DMS79 treated with DMSO at 0.1 percent for 48 hours (cell line): ENCODE results near the gene AGPAT2.

ENCODE experiments used
- DNase-seq: peaks from one replicate; lab custom pipeline; 2025; lab: John Stamatoyannopoulos, UW

The AGPAT2 gene

DNA sequence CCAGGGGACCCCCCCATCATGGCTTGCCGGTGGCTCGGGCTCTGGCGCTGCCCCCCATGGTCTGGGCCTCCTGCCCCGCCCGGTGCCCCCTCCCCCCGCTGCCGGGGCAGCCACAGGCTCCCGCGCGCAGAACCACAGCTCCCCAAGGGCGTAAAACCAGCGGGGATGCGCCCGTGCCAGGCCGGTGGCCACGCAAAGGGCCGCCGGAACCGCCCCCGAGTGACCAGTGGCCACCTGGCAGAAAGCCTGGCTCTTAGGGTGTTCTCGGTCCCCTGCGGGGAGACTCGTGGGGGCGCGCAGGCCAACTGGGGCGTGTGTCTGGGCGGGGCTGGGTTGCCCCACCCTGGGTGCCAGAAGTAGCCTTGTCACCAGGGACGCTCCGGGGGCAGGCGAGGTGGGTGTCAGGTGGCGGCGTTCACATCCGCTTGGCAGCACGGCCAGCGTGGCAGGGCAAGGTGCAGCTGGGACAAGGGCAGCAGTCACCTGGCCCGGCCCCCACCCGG, 515 bp upstream of the AGPAT2 start:
- no peak for DNase-seq

DNA sequence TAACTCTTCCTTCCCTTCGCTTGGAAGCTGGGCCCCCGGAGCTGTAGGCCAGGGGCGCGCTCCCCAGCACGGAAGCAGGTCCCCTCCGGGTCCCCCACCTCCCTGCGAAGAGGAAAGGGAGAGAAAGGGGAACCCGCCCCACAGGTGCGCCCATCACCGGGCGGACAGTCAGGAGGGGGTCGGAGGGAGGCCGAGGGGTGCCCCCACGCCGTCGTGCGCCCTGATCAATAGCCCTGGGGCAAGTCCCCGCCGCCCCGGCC, 793 bp downstream of the AGPAT2 start:
- no peak for DNase-seq

DNA sequence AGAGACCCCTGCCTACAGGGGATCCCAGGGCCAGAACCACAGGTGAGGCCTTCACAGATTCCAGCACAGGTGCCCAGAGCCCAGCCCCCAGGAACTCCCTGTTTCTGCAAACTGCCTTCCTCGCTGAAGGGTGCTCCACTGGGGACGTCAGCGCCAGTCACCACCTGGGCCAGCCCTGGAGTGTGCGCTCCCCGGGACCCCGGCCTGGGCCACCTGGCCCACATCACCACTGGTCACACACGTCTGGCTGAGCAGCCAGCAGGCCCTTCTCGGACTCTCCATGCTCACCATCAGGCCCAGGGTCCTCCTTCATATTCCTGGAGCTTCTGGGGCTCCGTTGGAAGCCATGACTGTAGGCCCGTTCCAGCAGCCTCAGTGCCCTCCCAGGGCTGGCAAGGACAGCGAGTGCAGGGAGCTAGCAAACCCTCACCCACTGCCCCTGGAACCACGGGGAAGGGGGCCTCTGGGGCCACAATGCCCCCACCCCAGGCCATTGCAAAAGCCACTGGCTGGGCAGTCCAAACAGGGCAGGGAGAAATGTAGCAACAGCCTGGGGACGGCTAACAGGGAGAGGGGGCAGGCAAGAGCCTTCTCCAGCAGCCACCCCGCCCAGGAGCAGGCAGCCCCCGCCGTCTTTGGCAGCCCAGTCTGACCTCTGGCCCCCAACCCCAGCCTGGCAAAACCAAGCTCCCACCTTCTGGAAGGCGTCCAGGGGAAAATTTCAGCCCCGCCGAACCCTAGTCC, 1.3 kb downstream of the AGPAT2 start:
- no peak for DNase-seq

DNA sequence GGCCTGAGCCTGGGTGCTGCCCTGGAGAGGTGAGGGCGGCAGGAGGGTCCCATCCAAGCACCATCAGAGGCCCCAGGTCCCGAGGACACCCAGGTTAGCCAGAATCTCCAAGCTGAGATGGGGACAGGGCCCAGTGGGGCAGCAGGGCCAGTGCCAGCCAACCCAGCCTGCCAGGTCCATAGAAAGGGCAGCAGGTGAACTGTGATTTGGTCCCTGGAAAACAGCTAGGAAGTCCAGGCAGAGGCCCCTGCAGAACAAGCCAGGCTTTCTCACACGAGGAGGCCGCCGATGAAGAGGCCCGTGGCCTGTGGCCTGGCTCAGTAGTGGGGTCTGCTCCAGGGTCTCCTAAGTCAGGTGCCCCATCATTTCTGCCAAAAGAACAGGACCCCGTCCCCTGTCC, 2.0 kb downstream of the AGPAT2 start:
- no peak for DNase-seq

DNA sequence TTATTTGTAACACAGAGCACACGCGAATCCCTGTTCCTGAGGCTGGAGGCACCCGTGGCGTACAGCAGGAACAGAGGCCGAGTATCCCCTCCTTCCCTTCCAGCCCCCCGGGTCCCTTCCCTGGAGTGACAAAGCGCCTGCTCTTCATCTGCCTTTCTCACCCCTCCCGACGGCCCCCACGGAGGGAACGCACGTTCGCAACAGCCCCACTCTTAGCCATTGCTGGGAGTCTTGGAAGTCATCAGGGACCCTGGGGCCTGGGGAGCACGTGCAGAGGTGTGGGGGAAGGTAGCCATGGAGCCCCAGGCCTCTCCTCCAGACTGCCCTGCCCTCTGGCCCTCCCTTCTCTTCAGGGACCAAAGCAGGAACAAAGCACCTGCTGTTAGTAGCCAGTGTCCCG, 2.5 kb downstream of the AGPAT2 start:
- no peak for DNase-seq

DNA sequence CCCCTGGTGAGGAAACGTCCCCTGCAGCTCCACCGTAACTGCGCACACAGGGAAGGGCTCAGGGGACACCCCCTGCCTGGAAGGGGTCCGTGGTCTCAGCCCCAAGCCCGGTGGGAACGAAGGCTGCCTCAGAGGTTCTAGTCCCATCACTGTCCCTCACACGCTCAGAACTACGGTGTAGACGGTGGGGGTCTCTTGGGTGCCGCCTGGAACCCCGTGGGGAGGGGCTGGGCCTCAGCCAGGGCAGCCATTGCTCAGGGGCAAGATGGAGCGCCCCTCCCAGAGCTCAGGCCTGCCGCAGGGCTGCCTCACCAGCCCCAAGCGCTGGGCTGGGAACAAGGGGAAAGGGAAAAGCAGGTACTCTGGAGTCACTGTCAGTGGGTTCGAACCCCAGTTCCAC, 2.9 kb downstream of the AGPAT2 start:
- DNase-seq: no peak

DNA sequence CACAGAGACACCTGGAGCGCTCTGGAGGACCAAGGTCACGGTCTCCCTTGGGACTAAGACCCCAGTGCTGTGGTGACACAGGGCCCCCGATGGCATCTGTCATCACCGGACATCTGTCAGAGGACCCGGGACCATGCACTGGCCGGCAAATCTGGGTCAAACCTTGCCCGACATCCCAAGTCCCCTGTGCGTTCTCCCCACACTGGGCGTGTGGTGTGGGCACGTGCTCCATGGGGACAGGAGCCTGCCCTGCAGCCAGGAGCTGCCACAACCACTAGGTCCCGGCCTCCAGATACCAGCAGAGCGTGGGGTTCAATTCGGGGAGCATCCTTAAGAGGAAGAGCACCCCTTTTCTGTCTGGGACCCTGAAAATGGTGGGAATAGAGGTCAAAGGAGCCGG, 3.5 kb downstream of the AGPAT2 start:
- DNase-seq: no peak

DNA sequence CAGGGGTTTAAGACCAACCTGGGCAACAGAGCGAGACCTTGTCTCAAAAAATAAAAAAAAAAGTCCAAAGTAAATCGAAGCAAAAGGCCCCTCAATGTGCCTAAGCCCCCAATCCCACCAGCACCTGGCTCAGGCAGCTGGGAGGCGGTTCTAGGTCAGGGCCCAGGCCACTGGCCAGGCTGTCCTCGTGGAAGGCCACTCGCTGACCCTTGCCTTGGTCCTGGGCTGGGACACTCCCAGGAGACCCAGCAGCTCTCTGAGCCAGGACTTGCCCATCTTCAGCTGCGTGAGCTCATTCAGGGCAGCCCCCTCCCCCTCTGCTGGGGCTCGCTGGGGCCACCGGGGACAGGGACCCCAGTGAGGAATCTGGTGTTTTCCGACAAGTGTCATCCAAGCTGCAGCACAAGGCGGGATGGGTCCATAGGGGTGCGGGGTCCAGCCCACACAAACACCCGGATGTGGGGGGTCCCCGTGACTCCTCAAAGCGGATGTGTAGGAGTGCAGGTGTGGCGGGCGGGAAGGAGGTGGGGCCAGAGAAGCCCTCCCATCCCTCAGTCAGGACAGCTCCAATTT, 4.0 kb downstream of the AGPAT2 start:
- DNase-seq: no peak

DNA sequence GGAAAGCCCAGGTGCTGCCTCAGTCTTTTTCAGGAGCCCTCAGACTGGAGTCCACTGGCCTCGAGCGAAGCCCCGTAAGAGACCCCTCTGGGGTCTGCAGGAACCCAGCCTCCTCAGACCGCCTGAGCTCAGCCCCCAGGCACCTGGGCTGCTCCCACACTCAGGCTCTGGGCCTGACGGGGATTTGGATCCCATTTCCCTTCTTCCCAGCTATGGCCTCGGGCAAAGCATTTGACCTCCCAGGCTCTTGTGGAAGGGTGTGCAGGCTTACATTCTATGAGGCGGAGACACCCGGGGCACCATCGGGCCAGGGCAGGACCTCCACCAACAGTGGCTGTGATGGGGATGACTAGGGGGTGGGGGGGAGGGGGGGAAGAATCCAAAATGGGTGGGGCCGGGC, 4.5 kb downstream of the AGPAT2 start:
- no peak for DNase-seq

DNA sequence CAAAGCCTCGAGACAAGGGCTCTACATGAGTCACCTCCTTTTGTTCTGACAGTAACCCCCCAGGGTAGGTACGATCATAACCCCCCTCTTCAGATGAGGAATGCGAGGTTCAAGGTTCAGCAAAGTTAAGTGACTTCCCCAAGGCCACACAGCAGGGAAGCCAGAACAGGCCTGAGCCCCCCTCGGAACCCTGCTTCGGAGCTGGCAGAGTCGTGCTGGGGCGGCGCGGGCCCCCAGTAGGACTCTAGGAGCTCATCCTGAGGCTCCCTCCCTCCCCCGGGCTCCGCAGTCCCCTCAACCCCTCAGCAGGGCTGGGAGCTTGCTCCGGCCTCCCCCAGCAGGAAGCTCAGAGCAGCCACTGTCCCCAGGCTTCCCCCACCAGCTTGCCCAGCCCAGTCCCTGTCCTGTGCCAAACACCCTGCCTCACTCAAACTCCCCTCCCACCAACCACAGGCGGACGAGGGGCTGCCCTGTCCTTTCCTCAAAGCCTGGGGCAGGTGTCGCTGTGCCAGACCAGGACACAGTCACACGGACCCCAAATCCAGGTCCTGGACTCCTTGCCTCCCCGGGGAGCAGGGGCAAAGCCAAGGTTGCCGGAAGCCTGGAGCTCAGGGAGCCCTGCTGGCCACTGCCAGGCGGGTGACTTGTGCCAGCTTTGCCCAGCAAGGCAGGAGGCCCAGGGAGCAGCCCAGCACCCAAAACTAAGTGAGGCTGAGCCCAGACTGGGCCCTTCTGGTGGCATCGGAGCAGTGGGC, 5.1 kb downstream of the AGPAT2 start:
- no peak for DNase-seq

DNA sequence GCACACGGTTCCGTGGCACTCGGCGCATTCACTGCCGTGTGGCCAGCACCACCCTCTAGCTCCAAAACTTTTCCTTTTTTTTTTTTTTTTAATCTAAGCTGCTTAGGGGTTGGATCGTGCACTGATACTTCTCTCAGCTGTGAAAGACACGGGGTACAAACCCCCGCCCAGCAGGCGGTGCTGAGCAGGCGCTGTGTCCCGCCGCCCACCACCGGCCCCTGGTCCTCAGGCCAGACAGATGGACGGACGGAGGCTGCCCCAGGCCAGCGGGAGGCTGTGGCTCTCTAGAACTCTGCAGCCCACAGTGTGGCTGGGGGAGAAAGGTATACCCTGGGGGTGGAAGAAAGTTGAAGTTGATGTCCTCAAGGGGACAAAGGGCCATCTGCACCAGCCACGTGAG, 6.2 kb downstream of the AGPAT2 start:
- DNase-seq: no peak

DNA sequence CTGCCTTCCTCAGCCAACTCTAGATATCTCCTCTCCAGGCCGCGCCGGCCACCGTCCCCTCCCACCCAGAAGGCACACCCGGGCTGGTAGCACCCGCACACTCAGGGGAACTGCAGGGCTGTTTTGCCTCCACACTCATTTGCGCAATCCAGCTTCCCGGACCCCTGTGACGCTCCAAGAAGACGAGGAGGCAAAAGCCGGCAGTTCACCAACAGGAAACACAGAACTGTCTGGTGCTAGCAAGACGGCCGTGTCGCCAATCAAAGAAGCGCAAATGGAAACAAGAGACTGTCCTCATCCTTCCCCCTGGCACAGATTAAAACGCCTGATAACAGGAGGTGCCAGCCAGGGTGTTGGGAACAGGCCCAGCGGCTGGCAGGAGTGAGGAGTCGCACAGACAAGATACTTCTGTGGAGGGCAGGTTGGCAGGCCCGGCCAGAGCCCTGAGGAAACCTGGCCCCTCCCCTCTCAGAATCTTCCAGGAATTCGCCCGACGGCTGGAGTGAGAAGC, 7.8 kb downstream of the AGPAT2 start:
- no peak for DNase-seq

DNA sequence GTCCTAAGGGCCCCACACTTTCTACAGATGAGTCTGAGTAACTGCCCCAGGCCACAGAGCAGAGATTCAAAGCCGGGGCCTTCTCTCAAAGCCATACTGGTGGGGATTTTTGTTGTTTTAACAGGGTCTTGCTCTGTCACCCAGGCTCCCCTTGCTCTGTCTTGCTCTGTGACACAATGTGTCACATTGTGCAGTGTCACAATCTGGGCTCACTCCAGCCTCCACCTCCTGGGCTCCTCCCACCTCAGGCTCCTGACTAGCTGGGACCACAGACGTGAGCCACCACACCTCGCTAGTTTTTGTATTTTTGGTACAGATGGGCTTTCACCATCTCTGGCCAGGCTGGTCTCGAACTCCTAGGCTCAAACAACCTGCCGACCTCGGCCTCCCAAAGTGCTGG, 8.6 kb downstream of the AGPAT2 start:
- DNase-seq: no peak

DNA sequence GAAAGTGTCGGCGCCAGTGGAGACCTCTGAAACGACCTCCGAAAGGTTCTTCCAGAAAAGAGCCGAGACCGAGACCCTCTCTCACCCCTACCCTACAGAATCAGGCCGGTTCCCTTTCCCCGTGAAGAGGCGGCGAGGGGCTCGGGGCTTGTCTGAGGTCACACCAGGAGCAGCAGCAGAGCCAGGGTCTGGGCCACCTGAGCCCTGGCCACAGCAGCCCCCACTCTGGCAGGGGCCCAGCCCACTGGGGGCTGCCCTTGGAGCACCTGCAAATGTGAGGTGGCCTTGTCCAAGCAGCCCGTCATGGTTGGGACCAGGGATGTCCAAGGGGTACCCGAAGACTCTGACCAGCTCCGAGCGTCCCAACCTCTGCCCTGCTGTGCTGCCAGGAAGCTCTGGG, 9.2 kb downstream of the AGPAT2 start:
- DNase-seq: no peak

DNA sequence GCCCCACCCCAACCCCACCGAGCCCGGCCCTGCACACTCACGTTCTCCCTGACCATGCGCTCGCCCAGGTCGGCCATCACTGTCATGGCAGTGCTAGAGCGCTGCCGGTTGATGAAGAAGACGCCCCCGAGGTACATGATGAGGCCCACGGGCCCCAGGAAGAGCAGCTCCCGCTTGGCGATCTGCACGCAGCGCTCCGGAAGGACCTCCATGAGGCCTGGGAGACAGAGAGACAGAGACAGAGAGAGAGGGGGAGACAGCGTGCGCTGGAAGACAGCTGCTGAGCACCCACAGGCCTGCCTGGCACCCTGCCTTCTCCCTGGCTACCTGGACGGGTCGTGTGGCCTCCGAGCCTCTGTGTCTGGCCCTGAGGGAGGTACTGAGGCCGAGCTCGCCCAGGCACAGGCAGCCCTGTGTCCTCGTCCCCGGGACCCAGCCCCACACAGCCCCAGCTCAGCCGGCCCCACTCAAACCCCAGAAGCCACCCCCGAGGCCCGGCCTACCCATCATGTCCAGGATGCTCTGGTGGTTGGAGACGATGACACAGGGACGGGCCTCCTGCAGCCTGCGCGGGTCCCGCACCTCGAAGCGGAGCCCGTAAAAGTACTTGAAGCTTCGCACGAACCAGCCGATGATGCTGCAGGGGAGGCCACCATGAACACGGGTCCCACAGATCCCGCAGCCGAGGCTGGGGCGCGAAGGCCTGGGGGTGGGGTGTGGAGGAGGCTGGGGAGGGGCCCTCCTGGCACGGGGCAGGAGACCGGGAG, 10.2 kb downstream of the AGPAT2 start:
- no peak for DNase-seq

DNA sequence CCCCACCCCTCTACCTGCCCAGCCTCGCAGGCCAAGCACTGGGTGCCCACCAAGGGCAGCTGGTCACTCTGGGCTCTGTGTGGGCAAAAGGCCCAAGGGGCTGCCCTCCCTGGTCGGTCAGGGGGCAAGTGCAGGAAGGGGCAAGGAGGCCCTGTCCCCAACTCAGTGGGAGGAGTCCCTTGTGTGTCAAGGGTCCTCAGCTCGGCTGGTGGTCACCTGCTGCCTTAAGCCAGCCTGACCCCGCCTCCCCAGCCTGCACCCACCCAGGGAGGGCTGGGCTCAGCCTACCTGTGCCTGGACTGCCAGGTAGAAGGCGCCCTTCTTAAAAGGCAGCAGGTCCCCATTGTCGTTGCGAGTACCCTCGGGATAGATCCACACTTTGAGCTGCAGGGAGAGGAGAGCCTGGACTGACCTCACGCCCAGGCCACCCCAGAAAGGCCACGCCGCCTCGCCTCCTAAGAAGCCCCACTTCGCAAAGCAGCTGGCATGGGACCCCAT, 10.9 kb downstream of the AGPAT2 start:
- no peak for DNase-seq

DNA sequence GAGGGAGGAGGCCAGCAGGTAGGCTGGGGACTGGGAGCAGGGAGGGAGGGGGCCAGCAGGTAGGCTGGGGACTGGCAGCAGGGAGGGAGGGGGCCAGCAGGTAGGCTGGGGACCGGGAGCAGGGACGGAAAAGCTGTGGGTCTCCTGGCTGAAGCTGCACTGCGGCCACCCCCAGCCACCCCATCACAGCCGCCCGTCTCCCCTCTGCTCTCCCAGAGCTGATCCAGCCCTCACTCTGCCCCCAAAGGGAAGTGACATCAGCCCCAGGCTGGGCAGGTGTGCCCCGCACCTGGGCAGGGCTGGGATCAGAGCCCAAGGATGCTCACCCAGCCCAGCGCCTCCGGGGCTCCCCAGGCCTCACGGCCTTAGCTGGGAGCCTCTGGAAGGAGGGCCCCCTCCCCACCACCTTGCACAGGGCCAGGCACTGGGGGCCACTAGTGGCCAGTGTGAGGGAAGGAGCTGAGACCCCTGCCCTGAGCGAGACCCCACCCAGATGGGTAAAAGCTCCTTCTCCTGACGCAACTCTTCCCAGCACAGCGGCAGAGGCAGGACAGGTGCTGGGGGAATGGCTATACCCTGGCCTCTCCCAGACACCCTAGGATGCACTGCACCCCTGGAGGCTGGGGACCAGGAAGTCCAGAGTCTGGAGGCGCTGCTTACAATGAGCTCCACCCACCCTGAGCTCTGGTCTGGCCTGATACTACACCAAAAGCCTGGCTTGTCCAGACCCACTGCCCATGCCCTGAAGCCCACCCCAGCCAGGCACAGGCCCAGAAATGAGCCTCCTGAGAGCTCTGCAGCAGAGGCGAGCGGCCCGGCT, 11.6 kb downstream of the AGPAT2 start:
- DNase-seq: no peak

DNA sequence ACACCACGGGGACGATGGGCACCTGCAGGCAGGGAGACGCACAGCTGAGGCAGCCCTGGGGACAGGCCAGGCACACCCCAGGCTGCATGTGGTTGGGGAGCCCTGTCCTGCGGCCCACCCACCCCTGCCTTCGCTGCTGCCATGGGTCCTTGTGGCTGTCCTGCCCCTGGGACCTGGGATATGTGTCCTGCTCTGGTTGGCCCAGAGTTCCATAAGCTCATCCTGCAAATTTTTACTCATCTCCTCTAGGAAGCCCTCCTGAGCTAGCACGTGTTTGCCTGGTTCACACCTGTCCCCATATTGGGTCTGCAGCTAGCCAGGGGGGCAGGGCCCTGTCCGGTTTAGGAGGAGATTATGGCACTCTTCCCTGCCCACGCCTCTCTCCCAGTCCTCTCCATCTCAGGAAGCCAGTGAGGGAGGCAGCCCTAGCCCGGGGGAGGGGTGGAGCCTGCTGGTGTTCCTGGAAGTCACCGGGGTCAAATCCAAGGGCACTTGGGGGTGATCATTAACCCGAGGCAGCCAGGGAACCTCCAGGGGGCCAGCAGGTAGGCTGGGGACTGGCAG, 12.4 kb downstream of the AGPAT2 start:
- no peak for DNase-seq

DNA sequence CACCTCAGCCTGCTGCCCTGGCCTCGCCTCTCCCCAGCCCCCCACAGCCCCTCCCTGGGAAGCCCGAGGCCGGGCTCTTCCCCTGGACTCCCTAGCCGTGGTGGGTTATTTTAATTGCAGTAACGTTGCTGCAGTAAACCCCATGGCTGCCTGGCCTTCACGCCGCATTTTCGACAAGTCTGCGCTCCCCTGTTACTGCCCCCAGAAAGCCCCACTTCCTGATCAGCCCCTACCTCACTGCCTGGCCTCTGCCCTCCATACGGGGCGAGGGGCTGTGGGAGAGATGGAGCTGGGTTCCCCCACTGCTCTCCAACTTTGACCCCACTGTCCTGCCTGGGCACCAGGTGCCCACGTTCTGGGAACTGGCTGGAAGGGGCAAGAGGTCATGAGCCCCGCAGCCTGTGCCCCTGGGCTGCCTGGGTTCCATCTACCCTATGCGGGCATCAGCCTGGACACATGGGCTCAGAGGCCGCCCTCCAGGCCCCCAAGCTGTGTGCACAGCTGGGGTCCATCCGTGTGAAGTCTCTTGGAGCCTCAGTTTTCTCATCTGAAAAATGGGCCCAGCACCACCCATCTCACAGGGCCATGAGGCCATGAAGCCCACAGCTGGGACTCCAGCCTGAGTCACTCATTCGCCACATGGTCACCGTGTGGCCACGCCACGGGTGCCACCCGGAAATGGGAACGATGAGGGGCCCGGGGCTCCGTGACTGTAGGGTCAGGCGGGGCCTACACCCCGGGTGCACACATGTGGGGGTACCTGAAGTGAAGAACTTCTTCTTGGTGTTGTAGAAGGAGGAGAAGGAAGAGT, 13.1 kb downstream of the AGPAT2 start:
- DNase-seq: no peak
